H1 (cell line): Measurements from ENCODE around the gene RNASE7. TPM values are rescaled to one million over a fixed set of nuclear protein-coding genes. Genes with fewer than 3 reads are reported as not detected.

Experiments used
- CTCF ChIA-PET: fragments of 300-600 bp; sonication (Branson Sonifier 250); formaldehyde crosslinking; loops from one replicate; lab custom pipeline; 2021; ENCODE audit not compliant: partially characterized antibody; lab: Charles Lee
- POLR2A ChIA-PET: fragments of 300-600 bp; sonication (Branson Sonifier 250); formaldehyde crosslinking; loops from one replicate; lab custom pipeline; 2021; ENCODE audit warnings: inconsistent platforms; ENCODE audit not compliant: partially characterized antibody; lab: Charles Lee
- DNase-seq, 2 experiments: peaks; one replicate each; pipeline versions ENCODE4 v3.0.0 to v3.0.0-alpha.2; 2010 to 2022; ENCODE audit warnings: low spot score in 2 of 2, low read depth in 1 of 2, mixed read lengths in 1 of 2
- FAIRE-seq: peaks from 2 replicates; lab custom pipeline; 2011; peaks lifted over from hg19 to GRCh38; lab: Jason Lieb, UNC
- H2AFZ ChIP-seq: 2 replicates; pipeline ENCODE4 v1.8.1; 2012; ENCODE audit warnings: low read length, inconsistent platforms
- H2AK5ac ChIP-seq: 2 replicates; pipeline ENCODE4 v1.6.1; 2013; ENCODE audit warnings: low read depth, low read length
- H2BK120ac ChIP-seq: replicated peaks from 2 replicates; pipeline ENCODE3; 2013; ENCODE audit warnings: low read depth, low read length, inconsistent platforms
- H2BK12ac ChIP-seq: 2 replicates; pipeline ENCODE4 v1.6.1; 2013; ENCODE audit warnings: low read depth, low read length
- H2BK15ac ChIP-seq: 2 replicates; pipeline ENCODE4 v1.6.1; 2013; ENCODE audit warnings: low read length
- H2BK20ac ChIP-seq: 2 replicates; pipeline ENCODE4 v1.6.1; 2013; ENCODE audit warnings: low read length
- H2BK5ac ChIP-seq: 2 replicates; pipeline ENCODE4 v1.6.1; 2013; ENCODE audit warnings: low read depth, low read length
- H3K14ac ChIP-seq: 2 replicates; pipeline ENCODE4 v1.6.1; 2013; ENCODE audit warnings: inconsistent platforms; ENCODE audit not compliant: insufficient read length
- H3K18ac ChIP-seq: 2 replicates; pipeline ENCODE4 v1.6.1; 2013; ENCODE audit warnings: low read length; ENCODE audit errors: extremely low read depth
- H3K23ac ChIP-seq: 2 replicates; pipeline ENCODE4 v1.6.1; 2013; ENCODE audit warnings: inconsistent platforms; ENCODE audit not compliant: insufficient read length
- H3K23me2 ChIP-seq: 2 replicates; pipeline ENCODE4 v1.6.1; 2013; ENCODE audit warnings: low read depth, low read length
- H3K27ac ChIP-seq: 2 replicates; pipeline ENCODE4 v1.6.1; 2011; ENCODE audit warnings: low read depth, low read length, inconsistent platforms
- H3K27me3 ChIP-seq, 4 experiments: replicated peaks in 1 of 4; 1 replicate in 1 of 4; 2 replicates in 3 of 4; pipeline versions ENCODE4 v1.6.1 to v1.8.1; 2011 to 2013; ENCODE audit warnings: low read length in 3 of 4, mild to moderate bottlenecking in 3 of 4, inconsistent platforms in 2 of 4, mixed read lengths in 2 of 4, moderate library complexity in 1 of 4; ENCODE audit not compliant: control insufficient read depth in 3 of 4, insufficient read depth in 3 of 4; ENCODE audit errors: extremely low read depth in 1 of 4
- H3K36me3 ChIP-seq, 4 experiments: 2 replicates each; pipeline versions ENCODE4 v1.6.1 to v1.8.1; 2011 to 2013; ENCODE audit warnings: mild to moderate bottlenecking in 4 of 4, low read length in 3 of 4, moderate library complexity in 2 of 4, control low read depth in 1 of 4, inconsistent platforms in 1 of 4; ENCODE audit not compliant: insufficient read depth in 4 of 4, control insufficient read depth in 2 of 4
- H3K4ac ChIP-seq: replicated peaks from 2 replicates; pipeline ENCODE3; 2013; ENCODE audit warnings: low read length, low read depth, mixed read lengths, inconsistent platforms; ENCODE audit not compliant: insufficient read length
- H3K4me1 ChIP-seq, 4 experiments: replicated peaks in 1 of 4; 1 replicate in 1 of 4; 2 replicates in 3 of 4; pipeline versions ENCODE4 v1.6.1 to v1.8.1; 2011 to 2013; ENCODE audit warnings: low read length in 3 of 4, inconsistent platforms in 2 of 4, mixed read lengths in 1 of 4; ENCODE audit not compliant: insufficient read depth in 4 of 4, control insufficient read depth in 3 of 4
- H3K4me2 ChIP-seq, 2 experiments: 2 replicates each; pipeline versions ENCODE4 v1.6.1 to v1.8.1; 2011 to 2013; ENCODE audit warnings: low read depth in 2 of 2, low read length in 2 of 2, control low read depth in 1 of 2, inconsistent platforms in 1 of 2, mild to moderate bottlenecking in 1 of 2; ENCODE audit not compliant: insufficient read depth in 1 of 2
- H3K4me3 ChIP-seq, 4 experiments: fragments of 200-600, 300-600 bp in 1 of 4; sonication (generic), shearing (Covaris generic), sonication (Bioruptor Twin) in 1 of 4; 2 replicates each; pipeline versions ENCODE4 v1.5.1 to v1.8.1; 2011 to 2016; ENCODE audit warnings: low read length in 4 of 4, low read depth in 3 of 4, control low read depth in 2 of 4, inconsistent platforms in 2 of 4, mild to moderate bottlenecking in 2 of 4, mixed read lengths in 1 of 4, moderate library complexity in 1 of 4; ENCODE audit not compliant: insufficient read depth in 2 of 4; ENCODE audit errors: extremely low read depth in 1 of 4
- H3K56ac ChIP-seq: replicated peaks from 2 replicates; pipeline ENCODE3; 2013; ENCODE audit warnings: low read depth, mild to moderate bottlenecking, mixed read lengths, low read length, inconsistent platforms; ENCODE audit not compliant: insufficient read length
- H3K79me1 ChIP-seq: 2 replicates; pipeline ENCODE4 v1.6.1; 2013; ENCODE audit warnings: low read depth, low read length, control low read depth
- H3K79me2 ChIP-seq, 2 experiments: 2 replicates each; pipeline versions ENCODE4 v1.6.1 to v1.8.1; 2012 to 2013; ENCODE audit warnings: low read length in 2 of 2, mild to moderate bottlenecking in 2 of 2, inconsistent platforms in 1 of 2; ENCODE audit not compliant: insufficient read depth in 2 of 2, control insufficient read depth in 1 of 2
- H3K9ac ChIP-seq, 4 experiments: replicated peaks in 1 of 4; 1 replicate in 1 of 4; 2 replicates in 3 of 4; pipeline versions ENCODE4 v1.6.1 to v1.8.1; 2011 to 2013; ENCODE audit warnings: low read depth in 3 of 4, low read length in 3 of 4, control low read depth in 2 of 4, mild to moderate bottlenecking in 2 of 4, moderate library complexity in 2 of 4, inconsistent platforms in 1 of 4; ENCODE audit errors: extremely low read depth in 1 of 4
- H3K9me3 ChIP-seq, 2 experiments: 2 replicates each; pipeline versions ENCODE4 v1.6.1 to v1.8.1; 2012 to 2013; ENCODE audit warnings: mild to moderate bottlenecking in 2 of 2, moderate library complexity in 2 of 2, control low read depth in 1 of 2, inconsistent platforms in 1 of 2, low read depth in 1 of 2, low read length in 1 of 2, mixed read lengths in 1 of 2; ENCODE audit not compliant: insufficient read depth in 2 of 2
- H4K20me1 ChIP-seq, 2 experiments: replicated peaks in 1 of 2; 2 replicates each; pipeline versions ENCODE3 to v1.8.1; 2011 to 2013; ENCODE audit warnings: inconsistent platforms in 2 of 2, low read length in 2 of 2, mild to moderate bottlenecking in 1 of 2; ENCODE audit not compliant: insufficient read depth in 2 of 2, control insufficient read depth in 1 of 2
- H4K5ac ChIP-seq: 2 replicates; pipeline ENCODE4 v1.6.1; 2013; ENCODE audit warnings: low read length, low read depth, mixed read lengths, inconsistent platforms; ENCODE audit not compliant: insufficient read length
- H4K8ac ChIP-seq: 2 replicates; pipeline ENCODE4 v1.8.0; 2013; ENCODE audit warnings: mild to moderate bottlenecking, moderate library complexity, low read length, inconsistent platforms; ENCODE audit not compliant: insufficient read depth; ENCODE audit errors: extremely low read depth
- H4K91ac ChIP-seq: replicated peaks from 2 replicates; pipeline ENCODE3; 2013; ENCODE audit warnings: low read length, mixed read lengths, inconsistent platforms; ENCODE audit not compliant: insufficient read length
- BCL11A ChIP-seq, 2 experiments: IDR thresholded peaks; one replicate each; pipeline ENCODE4 v1.6.1; 2011; ENCODE audit warnings: low read depth in 2 of 2, low read length in 2 of 2, mild to moderate bottlenecking in 2 of 2
- CREB1 ChIP-seq: IDR thresholded peaks from 2 replicates; pipeline ENCODE4 v1.6.1; 2012; ENCODE audit warnings: inconsistent platforms
- HDAC2 ChIP-seq, 2 experiments: fragments of 300-600 bp in 1 of 2; sonication (generic) in 1 of 2; IDR thresholded peaks; 2 replicates each; pipeline ENCODE4 v1.6.1; 2011 to 2012; ENCODE audit warnings: low read depth in 2 of 2, low read length in 2 of 2, mild to moderate bottlenecking in 2 of 2, moderate library complexity in 2 of 2, borderline replicate concordance in 1 of 2, inconsistent platforms in 1 of 2
- SP4 ChIP-seq: IDR thresholded peaks from 2 replicates; pipeline ENCODE4 v1.6.1; 2012; ENCODE audit warnings: low read length, inconsistent platforms
- SRF ChIP-seq: IDR thresholded peaks from 2 replicates; pipeline ENCODE4 v1.6.1; 2011; ENCODE audit warnings: mild to moderate bottlenecking, low read depth, low read length, moderate library complexity
- WGBS, 2 experiments: shearing (Covaris generic) in 1 of 2; methylation state at CpG; one replicate each; pipeline versions ENCODE4 v1.1.6 to v1.1.7; 2013 to 2015; ENCODE audit warnings: low lambda C conversion rate in 2 of 2, mixed read lengths in 2 of 2, inconsistent platforms in 1 of 2, low coverage in 1 of 2, missing lambda C conversion rate in 1 of 2; ENCODE audit not compliant: insufficient replicate concordance in 2 of 2, insufficient coverage in 1 of 2, insufficient read length in 1 of 2; ENCODE audit errors: extremely low coverage in 1 of 2, missing lambda C conversion rate in 1 of 2; 5-methylcytosine and 5-hydroxymethylcytosine counted together
- polyA plus RNA-seq, 7 experiments: library from polyadenylated mRNA; depleted of rRNA in 3 of 7; stranded (reverse) in 5 of 7; unstranded in 2 of 7; fragments of >200 nt in 5 of 7; fragments of 200-250 nt in 2 of 7; gene quantifications; 1 replicate in 5 of 7; 2 replicates in 1 of 7; 4 replicates in 1 of 7; pipeline versions ENCODE4 v1.2.1 to v1.2.3, GENCODE V29; 2011 to 2013; ENCODE audit warnings: missing spikeins in 2 of 7, mixed read lengths in 2 of 7
- total RNA-seq: library from RNA; stranded (reverse); fragmentation: NEBNext Ultra II Directional; extraction: Animal tissue kit (Norgen Biotek cat#: 25700); gene quantifications from 2 replicates; pipeline ENCODE4 v1.2.1, GENCODE V29; 2021

Gene RNASE7
- total and polyA plus RNA-seq, 2 of the 8 experiments (the other 6 are each of a cell fraction or from before 2014, with no cell fraction given) = not detected

DNA sequence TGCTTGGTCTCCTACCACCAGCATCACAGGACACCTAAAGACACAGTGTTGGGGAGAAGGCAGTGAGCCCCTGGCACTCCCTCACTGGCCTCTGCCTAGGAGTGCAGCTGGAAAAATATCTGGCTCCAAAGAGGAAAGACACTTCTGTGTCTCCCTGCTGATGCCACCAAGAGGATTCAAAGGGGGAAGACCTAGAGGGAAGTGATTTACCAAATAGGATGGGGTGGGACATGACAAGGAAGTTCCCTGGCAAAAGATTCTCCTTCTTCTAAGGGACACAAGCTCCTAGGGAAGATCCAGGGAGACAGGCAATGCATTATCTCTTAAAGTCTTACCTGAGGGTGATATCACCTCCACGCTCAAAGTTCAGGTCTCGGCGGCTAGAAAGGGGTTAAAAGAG, 23.4 kb upstream of the RNASE7 start:
- no peak overlapping the region for H2BK120ac ChIP-seq
- TF ChIP-seq CREB1 (no peak), SP4 (no peak), BCL11A (IDR thresholded peaks at IDR 0.05; ENCODE audit: low read depth in 2 of 2, low read length in 2 of 2) (no peak), HDAC2 (IDR thresholded peaks at IDR 0.05; ENCODE audit: borderline replicate concordance in 1 of 2, low read depth in 2 of 2, low read length in 2 of 2) (no peak), SRF (no peak)
- H3K79me2 ChIP-seq = no peaks in the 10 kb centered on the region
- H3K23ac ChIP-seq = no peak overlapping the region
- H3K79me1 ChIP-seq = no peaks in the 10 kb centered on the region
- H3K9me3 ChIP-seq = no peaks in the 10 kb centered on the region
- ChIA-PET POLR2A (interaction anchor here (1.2 to 1.5 kb wide), 3 partner anchors 15 to 29 kb away, joined by 3 to 5 read pairs (median 3); no protein-coding TSS in a partner anchor), CTCF (interaction anchor here (0.6 to 16.1 kb wide), 11 partner anchors 13 to 200 kb away, joined by 3 to 371 read pairs (median 6); partner anchors contain the start of genes ARHGEF40 and RNASE7)
- H4K91ac ChIP-seq = no peak overlapping the region
- H3K4me1 ChIP-seq = peaks cover 4 to 12% (median 7%) of the 10 kb centered on the region in 4 experiments
- 94% methylated on average over 3 of the region's 3 CpGs; no CpG with 5 or more reads in 1 of the 2 experiments for WGBS, 2 experiments
- no peak overlapping the region for H3K4ac ChIP-seq
- H3K27me3 ChIP-seq = peaks cover under 1 to 12% (median 11%) of the 10 kb centered on the region in 4 experiments; a peak in 6 of 7 replicates
- H2BK15ac ChIP-seq = no peak overlapping the region
- no peak overlapping the region for H2BK5ac ChIP-seq
- no peak overlapping the region for H3K56ac ChIP-seq
- H2BK12ac ChIP-seq = no peak overlapping the region
- H3K23me2 ChIP-seq = 0 out of 2 replicates have a peak, but pooled peaks cover 2% of the 10 kb centered on the region
- peaks cover 0 to 5% (median under 1%) of the 10 kb centered on the region in 4 experiments; a peak in 3 of 8 replicates for H3K36me3 ChIP-seq
- H2AFZ ChIP-seq = no peak overlapping the region
- H3K18ac ChIP-seq = no peak overlapping the region
- no peak overlapping the region for H2AK5ac ChIP-seq
- H3K14ac ChIP-seq = no peak overlapping the region
- H3K4me2 ChIP-seq = no peak overlapping the region
- no peak overlapping the region for H4K5ac ChIP-seq
- H3K4me3 ChIP-seq = no peak overlapping the region
- no peak overlapping the region for H3K27ac ChIP-seq
- no peak overlapping the region for H3K9ac ChIP-seq
- no peak for FAIRE-seq
- H2BK20ac ChIP-seq = no peak overlapping the region
- no peak for DNase-seq
- no peaks in the 10 kb centered on the region for H4K20me1 ChIP-seq
- no peak overlapping the region for H4K8ac ChIP-seq
